ENCODE measurements around the gene DOCK1.

DOCK1 gene

GRCh38 chr10:127470911-127471310 lies 565.7 kb downstream of the DOCK1 start:
- H3K79me1 ChIP-seq (ENCODE audit: low read depth, low read length) = no peaks in the 10 kb centered on the region
- no peak overlapping the region for H3K4me2 ChIP-seq (ENCODE audit: insufficient read depth, low read length, poor library complexity, severe bottlenecking)
- H4K91ac ChIP-seq (ENCODE audit: low read depth, low read length, poor library complexity) = no peak overlapping the region
- H3K23ac ChIP-seq (ENCODE audit: low read depth, low read length, poor library complexity) = no peak overlapping the region
- no peak overlapping the region for H3K4ac ChIP-seq (ENCODE audit: low read length)
- H2BK12ac ChIP-seq (ENCODE audit: low read length) = no peak overlapping the region
- no peak overlapping the region for H3K14ac ChIP-seq (ENCODE audit: low read length)
- DNase-seq (ENCODE audit: low spot score) = no peak
- H3K9me3 ChIP-seq (replicated peaks in 1 of 2; ENCODE audit: control insufficient read depth in 2 of 2, insufficient read depth in 1 of 2, low read depth in 1 of 2, low read length in 2 of 2) = no peaks in the 10 kb centered on the region
- H3K4me3 ChIP-seq (ENCODE audit: low read length in 2 of 2) = no peak overlapping the region
- no peak overlapping the region for H3K18ac ChIP-seq (ENCODE audit: low read length)
- no peaks in the 10 kb centered on the region for H3K36me3 ChIP-seq (replicated peaks in 1 of 2; ENCODE audit: control insufficient read depth in 2 of 2, insufficient read depth in 2 of 2, low read length in 2 of 2)
- H2BK15ac ChIP-seq (ENCODE audit: low read length) = no peak overlapping the region
- H2AK5ac ChIP-seq (ENCODE audit: low read depth, low read length) = no peak overlapping the region
- H4K8ac ChIP-seq (ENCODE audit: low read depth, low read length) = no peak overlapping the region
- H3K27ac ChIP-seq (replicated peaks; ENCODE audit: low read length) = no peak overlapping the region
- H3K27me3 ChIP-seq (ENCODE audit: control insufficient read depth in 3 of 3, insufficient read depth in 3 of 3, low read depth in 1 of 3, low read length in 3 of 3) = peaks cover 0 to 13% (median 0%) of the 10 kb centered on the region in 3 experiments
- H2BK5ac ChIP-seq (ENCODE audit: low read length) = no peak overlapping the region
- no CpG with 5 or more reads among the region's 5 CpGs for WGBS, 2 donors (ENCODE audit: extremely low coverage in 2 of 2, insufficient read length in 2 of 2, insufficient replicate concordance in 1 of 2)
- H2AFZ ChIP-seq (ENCODE audit: low read length) = no peak overlapping the region
- H3K9ac ChIP-seq (ENCODE audit: low read depth, low read length, poor library complexity) = no peak overlapping the region
- peaks cover 0 to 5% of the 10 kb centered on the region in 2 donors for H3K4me1 ChIP-seq (ENCODE audit: control insufficient read depth in 2 of 2, insufficient read depth in 1 of 2, low read depth in 1 of 2, low read length in 2 of 2)
- no peak overlapping the region for H2BK120ac ChIP-seq (ENCODE audit: low read depth, low read length)

GRCh38 chr10:127472976-127473375 lies 567.7 kb downstream of the DOCK1 start:
- Histone ChIP-seq H3K27me3 (ENCODE audit: control insufficient read depth in 3 of 3, insufficient read depth in 3 of 3, low read depth in 1 of 3, low read length in 3 of 3) (peaks cover 0 to 4% (median 0%) of the 10 kb centered on the region in 3 experiments), H3K9me3 (replicated peaks in 1 of 2; ENCODE audit: control insufficient read depth in 2 of 2, insufficient read depth in 1 of 2, low read depth in 1 of 2, low read length in 2 of 2) (no peaks in the 10 kb centered on the region), H2AFZ (ENCODE audit: low read length) (no peak overlapping the region), H3K4me2 (ENCODE audit: insufficient read depth, low read length, poor library complexity, severe bottlenecking) (no peak overlapping the region), H2AK5ac (ENCODE audit: low read depth, low read length) (no peak overlapping the region), H3K9ac (ENCODE audit: low read depth, low read length, poor library complexity) (no peak overlapping the region), H3K14ac (ENCODE audit: low read length) (no peak overlapping the region), H2BK5ac (ENCODE audit: low read length) (no peak overlapping the region), H3K79me1 (ENCODE audit: low read depth, low read length) (no peaks in the 10 kb centered on the region), H2BK120ac (ENCODE audit: low read depth, low read length) (no peak overlapping the region), H3K27ac (replicated peaks; ENCODE audit: low read length) (no peak overlapping the region), H2BK12ac (ENCODE audit: low read length) (no peak overlapping the region), H3K36me3 (replicated peaks in 1 of 2; ENCODE audit: control insufficient read depth in 2 of 2, insufficient read depth in 2 of 2, low read length in 2 of 2) (no peaks in the 10 kb centered on the region), H3K4ac (ENCODE audit: low read length) (no peak overlapping the region), H3K4me1 (ENCODE audit: control insufficient read depth in 2 of 2, insufficient read depth in 1 of 2, low read depth in 1 of 2, low read length in 2 of 2) (no peaks in the 10 kb centered on the region), H3K23ac (ENCODE audit: low read depth, low read length, poor library complexity) (no peak overlapping the region), H3K18ac (ENCODE audit: low read length) (no peak overlapping the region), H4K8ac (ENCODE audit: low read depth, low read length) (no peak overlapping the region), H4K91ac (ENCODE audit: low read depth, low read length, poor library complexity) (no peak overlapping the region), H3K4me3 (ENCODE audit: low read length in 2 of 2) (no peak overlapping the region), H2BK15ac (ENCODE audit: low read length) (no peak overlapping the region)
- no peak for DNase-seq (ENCODE audit: low spot score)
- no CpG with 5 or more reads among the region's 2 CpGs for WGBS, 2 donors (ENCODE audit: extremely low coverage in 2 of 2, insufficient read length in 2 of 2, insufficient replicate concordance in 1 of 2)

DNA sequence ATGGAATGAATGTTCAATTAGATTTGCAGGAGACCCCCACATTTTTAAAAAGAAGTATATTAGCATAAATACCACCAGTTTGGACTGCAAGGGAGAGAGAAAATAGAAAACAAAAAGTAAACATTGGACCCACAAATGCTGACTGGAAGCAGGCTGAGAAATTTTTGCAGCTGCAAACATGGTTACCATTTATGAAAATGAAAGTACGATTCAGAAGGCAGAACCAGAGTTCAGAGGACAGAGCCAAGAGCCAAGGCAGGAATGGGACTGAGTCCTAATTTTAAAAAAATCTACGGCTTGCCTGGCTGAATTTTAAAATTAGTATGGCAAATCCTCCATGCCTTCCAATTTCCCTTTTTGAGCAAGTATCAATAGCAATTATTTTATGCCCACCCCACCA lies 569.3 kb downstream of the DOCK1 start:
- DNase-seq (ENCODE audit: low spot score) = no peak
- Histone ChIP-seq H3K27ac (replicated peaks; ENCODE audit: low read length) (no peak overlapping the region), H3K4me1 (ENCODE audit: control insufficient read depth in 2 of 2, insufficient read depth in 1 of 2, low read depth in 1 of 2, low read length in 2 of 2) (no peaks in the 10 kb centered on the region), H2BK5ac (ENCODE audit: low read length) (no peak overlapping the region), H3K27me3 (ENCODE audit: control insufficient read depth in 3 of 3, insufficient read depth in 3 of 3, low read depth in 1 of 3, low read length in 3 of 3) (peaks cover 0 to 4% (median 0%) of the 10 kb centered on the region in 3 experiments), H3K36me3 (replicated peaks in 1 of 2; ENCODE audit: control insufficient read depth in 2 of 2, insufficient read depth in 2 of 2, low read length in 2 of 2) (no peaks in the 10 kb centered on the region), H3K9ac (ENCODE audit: low read depth, low read length, poor library complexity) (no peak overlapping the region), H2BK120ac (ENCODE audit: low read depth, low read length) (no peak overlapping the region), H4K8ac (ENCODE audit: low read depth, low read length) (no peak overlapping the region), H3K79me1 (ENCODE audit: low read depth, low read length) (no peaks in the 10 kb centered on the region), H3K4ac (ENCODE audit: low read length) (no peak overlapping the region), H3K18ac (ENCODE audit: low read length) (no peak overlapping the region), H3K9me3 (replicated peaks in 1 of 2; ENCODE audit: control insufficient read depth in 2 of 2, insufficient read depth in 1 of 2, low read depth in 1 of 2, low read length in 2 of 2) (no peaks in the 10 kb centered on the region), H3K4me3 (ENCODE audit: low read length in 2 of 2) (no peak overlapping the region), H3K4me2 (ENCODE audit: insufficient read depth, low read length, poor library complexity, severe bottlenecking) (no peak overlapping the region), H3K23ac (ENCODE audit: low read depth, low read length, poor library complexity) (no peak overlapping the region), H2BK12ac (ENCODE audit: low read length) (no peak overlapping the region), H3K14ac (ENCODE audit: low read length) (no peak overlapping the region), H2BK15ac (ENCODE audit: low read length) (no peak overlapping the region), H2AFZ (ENCODE audit: low read length) (no peak overlapping the region), H4K91ac (ENCODE audit: low read depth, low read length, poor library complexity) (no peak overlapping the region), H2AK5ac (ENCODE audit: low read depth, low read length) (no peak overlapping the region)
- no CpG with 5 or more reads among the region's 2 CpGs for WGBS, 2 donors (ENCODE audit: extremely low coverage in 2 of 2, insufficient read length in 2 of 2, insufficient replicate concordance in 1 of 2)

GRCh38 chr10:127485153-127485857 lies 580.1 kb downstream of the DOCK1 start:
- no peak overlapping the region for H3K4ac ChIP-seq (ENCODE audit: low read length)
- H2BK5ac ChIP-seq (ENCODE audit: low read length) = no peak overlapping the region
- H3K4me1 ChIP-seq (ENCODE audit: control insufficient read depth in 2 of 2, insufficient read depth in 1 of 2, low read depth in 1 of 2, low read length in 2 of 2) = peaks cover 5 to 7% of the 10 kb centered on the region in 2 donors
- no peak for DNase-seq (ENCODE audit: low spot score)
- H4K91ac ChIP-seq (ENCODE audit: low read depth, low read length, poor library complexity) = no peak overlapping the region
- H2AFZ ChIP-seq (ENCODE audit: low read length) = no peak overlapping the region
- H3K27me3 ChIP-seq (ENCODE audit: control insufficient read depth in 3 of 3, insufficient read depth in 3 of 3, low read depth in 1 of 3, low read length in 3 of 3) = peaks cover 0 to 9% (median 0%) of the 10 kb centered on the region in 3 experiments
- no peak overlapping the region for H2BK120ac ChIP-seq (ENCODE audit: low read depth, low read length)
- no CpG with 5 or more reads among the region's 16 CpGs for WGBS, 2 donors (ENCODE audit: extremely low coverage in 2 of 2, insufficient read length in 2 of 2, insufficient replicate concordance in 1 of 2)
- no peak overlapping the region for H3K4me3 ChIP-seq (ENCODE audit: low read length in 2 of 2)
- H2BK12ac ChIP-seq (ENCODE audit: low read length) = no peak overlapping the region
- no peak overlapping the region for H4K8ac ChIP-seq (ENCODE audit: low read depth, low read length)
- H3K4me2 ChIP-seq (ENCODE audit: insufficient read depth, low read length, poor library complexity, severe bottlenecking) = no peak overlapping the region
- H3K36me3 ChIP-seq (replicated peaks in 1 of 2; ENCODE audit: control insufficient read depth in 2 of 2, insufficient read depth in 2 of 2, low read length in 2 of 2) = no peaks in the 10 kb centered on the region
- H3K23ac ChIP-seq (ENCODE audit: low read depth, low read length, poor library complexity) = peak overlapping the region; percentile 13
- H2BK15ac ChIP-seq (ENCODE audit: low read length) = no peak overlapping the region
- no peaks in the 10 kb centered on the region for H3K9me3 ChIP-seq (replicated peaks in 1 of 2; ENCODE audit: control insufficient read depth in 2 of 2, insufficient read depth in 1 of 2, low read depth in 1 of 2, low read length in 2 of 2)
- no peak overlapping the region for H3K9ac ChIP-seq (ENCODE audit: low read depth, low read length, poor library complexity)
- no peak overlapping the region for H2AK5ac ChIP-seq (ENCODE audit: low read depth, low read length)
- H3K27ac ChIP-seq (replicated peaks; ENCODE audit: low read length) = no peak overlapping the region
- H3K18ac ChIP-seq (ENCODE audit: low read length) = peak overlapping the region; percentile 24
- H3K79me1 ChIP-seq (ENCODE audit: low read depth, low read length) = no peaks in the 10 kb centered on the region
- H3K14ac ChIP-seq (ENCODE audit: low read length) = peak overlapping the region; percentile 77

Data from neuronal stem cell (in vitro differentiated cells).